Subcutaneous abdominal adipose tissue (tissue), 5 donors: ENCODE results near the gene CPED1.

Source experiments
- H3K27ac ChIP-seq: one replicate; pipeline ENCODE4 v1.7.0; 2013; ENCODE audit warnings: low read depth, mild to moderate bottlenecking, inconsistent platforms, low read length, moderate library complexity
- H3K27me3 ChIP-seq, 5 donors: one replicate each; pipeline ENCODE4 v1.7.0; 2013; ENCODE audit warnings: low read length in 5 of 5, inconsistent platforms in 1 of 5; ENCODE audit not compliant: control insufficient read depth in 5 of 5, insufficient read depth in 4 of 5
- H3K36me3 ChIP-seq, 5 donors: one replicate each; pipeline ENCODE4 v1.7.0; 2013; ENCODE audit warnings: low read length in 5 of 5; ENCODE audit not compliant: control insufficient read depth in 5 of 5, insufficient read depth in 5 of 5
- H3K4me1 ChIP-seq, 5 donors: one replicate each; pipeline ENCODE4 v1.7.0; 2013; ENCODE audit warnings: low read length in 5 of 5, mild to moderate bottlenecking in 3 of 5, moderate library complexity in 1 of 5; ENCODE audit not compliant: control insufficient read depth in 5 of 5, insufficient read depth in 5 of 5
- H3K4me3 ChIP-seq, 5 donors: one replicate each; pipeline ENCODE4 v1.7.0; 2013; ENCODE audit warnings: low read length in 5 of 5, low read depth in 1 of 5
- H3K9ac ChIP-seq, 5 donors: one replicate each; pipeline ENCODE4 v1.7.0; 2013; ENCODE audit warnings: low read length in 5 of 5, mild to moderate bottlenecking in 4 of 5, moderate library complexity in 3 of 5
- H3K9me3 ChIP-seq, 5 donors: one replicate each; pipeline ENCODE4 v1.7.0; 2013; ENCODE audit warnings: low read length in 5 of 5; ENCODE audit not compliant: control insufficient read depth in 5 of 5
- donor health status: healthy.
- donor health status: healthy.
- donor health status: healthy.
- donor health status: healthy.
- donor health status: healthy.

Gene CPED1

DNA sequence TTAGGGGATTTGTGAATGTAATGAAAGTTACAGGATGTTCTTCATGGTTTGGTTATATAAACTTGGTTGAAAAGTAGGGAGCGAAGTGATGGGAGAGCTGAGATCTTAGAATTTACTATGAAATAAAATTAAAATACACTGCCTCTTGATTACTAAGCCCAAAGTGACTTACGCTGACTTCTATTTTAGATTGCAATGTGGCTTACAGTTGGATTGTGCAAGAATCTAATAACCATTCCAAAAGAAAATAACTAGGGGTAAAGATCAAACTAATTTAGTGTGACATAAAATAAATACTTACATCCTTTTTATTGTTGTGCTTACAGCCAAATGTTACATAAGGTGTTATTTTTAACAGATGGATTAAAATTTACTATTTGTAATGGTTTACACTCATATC, 355.6 kb downstream of the CPED1 start:
- peaks cover 3 to 6% (median 4%) of the 10 kb centered on the region in 5 donors for H3K36me3 ChIP-seq
- no peak overlapping the region for H3K27ac ChIP-seq

GRCh38 chr7:121344497-121344896, 356.0 kb downstream of the CPED1 start:
- Histone ChIP-seq H3K4me1 (peaks cover 0 to 18% (median 5%) of the 10 kb centered on the region in 5 donors), H3K9me3 (no peaks in the 10 kb centered on the region), H3K27me3 (no peaks in the 10 kb centered on the region), H3K9ac (no peak overlapping the region), H3K36me3 (peaks cover 3 to 6% (median 4%) of the 10 kb centered on the region in 5 donors), H3K4me3 (no peak overlapping the region), H3K27ac (no peak overlapping the region)

More for the DNA sequence above, 355.6 kb downstream of the CPED1 start:
- no peak overlapping the region for H3K9ac ChIP-seq
- H3K4me3 ChIP-seq = no peak overlapping the region
- H3K27me3 ChIP-seq = no peaks in the 10 kb centered on the region
- no peaks in the 10 kb centered on the region for H3K9me3 ChIP-seq
- H3K4me1 ChIP-seq = peaks cover 0 to 18% (median 5%) of the 10 kb centered on the region in 5 donors
